ENCODE results near the gene KCNA5.

Gene KCNA5

DNA sequence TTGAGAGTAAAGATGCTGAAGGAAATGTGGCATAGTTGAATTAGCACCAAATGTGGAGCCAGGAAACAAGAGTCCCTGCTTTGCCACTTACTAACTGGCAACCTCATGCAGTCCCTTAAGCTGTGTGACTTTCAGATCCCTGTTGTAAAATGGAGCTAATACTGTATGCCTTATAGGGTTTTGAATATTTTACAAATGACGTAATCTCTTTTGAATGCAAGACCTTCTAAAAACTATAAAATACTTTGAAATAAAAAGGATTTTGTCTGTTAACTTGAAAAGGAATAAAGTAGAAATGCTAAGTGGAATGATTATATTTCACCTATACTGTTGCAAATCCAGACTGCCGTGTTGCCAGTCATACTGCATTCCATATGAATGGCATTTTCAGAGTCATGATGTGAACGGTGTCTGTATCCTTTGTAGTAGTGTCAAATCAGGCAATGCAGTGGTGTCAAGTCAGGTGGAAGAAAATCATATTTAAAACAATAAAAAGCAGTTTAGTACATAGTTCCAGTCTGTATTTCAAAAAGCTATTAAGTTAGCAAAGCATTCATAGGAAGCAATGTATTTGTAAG lies 21.3 kb downstream of the KCNA5 start:
- no peak for DNase-seq (ENCODE audit: low read depth)

DNA sequence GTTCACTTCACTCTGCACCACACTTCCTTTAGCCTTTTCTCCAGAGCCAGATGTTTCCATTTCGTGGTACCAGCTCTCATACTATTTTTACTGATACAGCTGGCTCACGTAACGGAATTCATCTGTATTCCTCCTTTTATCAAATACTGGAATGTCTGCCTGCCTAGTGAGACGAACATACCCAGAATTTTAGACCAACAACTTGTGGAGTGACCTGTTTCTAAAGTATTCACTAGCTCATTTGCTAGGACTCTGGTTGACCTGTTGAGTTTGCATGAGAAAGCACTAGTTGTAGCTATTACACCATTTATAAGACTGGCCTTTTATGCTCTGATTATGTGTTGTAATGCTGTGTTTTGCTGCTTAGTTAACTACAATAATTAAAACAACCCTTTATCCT lies 22.6 kb downstream of the KCNA5 start:
- no peak for DNase-seq (ENCODE audit: low read depth)

DNA sequence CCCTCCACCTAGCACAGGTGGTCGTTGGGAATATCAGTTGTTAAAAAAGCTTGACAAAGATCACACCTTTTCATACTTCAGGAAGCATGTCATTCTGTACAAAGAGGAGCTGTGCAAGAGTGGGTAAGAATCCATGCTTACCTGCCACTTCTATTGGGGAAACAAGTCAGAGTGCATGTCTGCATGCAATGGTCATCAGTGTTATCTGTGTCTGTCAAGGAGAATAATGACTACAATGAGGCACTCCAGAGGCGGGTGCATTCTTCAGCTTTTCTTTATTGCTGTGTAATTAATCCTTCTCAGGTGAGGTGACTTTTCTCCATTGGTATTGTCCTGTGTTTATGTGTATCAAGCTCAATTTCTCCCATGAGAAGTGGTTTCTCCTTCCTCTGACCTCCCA lies 24.4 kb downstream of the KCNA5 start:
- no peak for DNase-seq (ENCODE audit: low read depth)

DNA sequence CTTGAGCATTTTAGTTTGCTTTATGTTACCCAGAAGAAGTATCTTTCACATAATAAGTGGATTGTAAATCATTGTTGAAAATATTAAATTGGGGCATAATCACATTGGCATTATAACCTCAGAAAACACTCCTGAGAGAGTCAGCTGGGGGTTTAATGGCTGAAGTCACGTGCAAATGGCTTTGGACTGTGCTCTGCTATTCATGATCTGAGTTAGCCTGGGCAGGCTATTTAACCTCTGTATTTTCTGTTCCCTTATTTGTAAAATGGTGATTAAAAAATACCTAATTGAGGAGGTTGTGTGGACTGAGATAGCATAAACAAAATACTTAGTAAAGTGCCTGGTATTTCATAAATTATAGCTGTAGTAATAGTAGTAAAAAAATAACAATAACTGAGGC lies 24.9 kb downstream of the KCNA5 start:
- DNase-seq (ENCODE audit: low read depth): no peak

DNA sequence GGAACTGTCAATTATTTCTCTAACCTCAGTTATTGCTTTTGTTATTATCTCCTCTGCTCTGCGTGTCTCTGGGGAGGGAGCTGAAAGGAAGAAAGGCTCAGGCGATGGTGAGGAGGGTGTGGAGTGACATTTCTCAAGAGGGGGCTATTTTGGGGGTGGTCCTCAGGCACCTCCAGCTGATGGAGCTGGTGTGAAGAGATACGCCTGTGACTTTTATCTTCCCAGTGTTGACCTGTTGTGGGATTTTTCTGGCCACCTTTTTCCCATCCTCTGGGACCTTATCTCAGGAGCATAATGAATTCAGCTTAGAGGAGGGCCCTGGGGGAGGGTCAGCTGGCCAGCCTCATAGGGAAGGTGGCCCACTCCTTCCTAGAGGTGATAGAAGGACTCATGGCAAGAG lies 26.4 kb downstream of the KCNA5 start:
- DNase-seq (ENCODE audit: low read depth): no peak

DNA sequence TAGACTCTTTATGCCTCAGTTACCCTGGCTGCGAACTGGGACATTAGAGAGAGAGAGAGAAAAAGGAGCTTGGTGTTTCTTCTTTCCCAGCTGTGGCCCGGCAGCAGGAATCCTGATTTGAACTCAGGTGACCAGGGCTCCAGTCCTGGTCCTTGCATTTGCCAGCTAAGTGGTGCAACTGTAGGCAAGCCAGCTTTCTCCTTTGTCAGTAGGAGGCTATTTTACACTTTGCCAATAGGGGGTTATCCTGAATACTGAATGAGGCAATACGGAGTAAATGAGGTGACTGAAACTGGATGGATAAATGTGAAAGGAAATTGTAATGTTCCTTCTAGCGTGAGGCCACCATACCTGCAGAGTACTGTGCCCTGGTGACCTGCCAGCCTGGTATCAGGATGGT lies 27.8 kb downstream of the KCNA5 start:
- no peak for DNase-seq (ENCODE audit: low read depth)

DNA sequence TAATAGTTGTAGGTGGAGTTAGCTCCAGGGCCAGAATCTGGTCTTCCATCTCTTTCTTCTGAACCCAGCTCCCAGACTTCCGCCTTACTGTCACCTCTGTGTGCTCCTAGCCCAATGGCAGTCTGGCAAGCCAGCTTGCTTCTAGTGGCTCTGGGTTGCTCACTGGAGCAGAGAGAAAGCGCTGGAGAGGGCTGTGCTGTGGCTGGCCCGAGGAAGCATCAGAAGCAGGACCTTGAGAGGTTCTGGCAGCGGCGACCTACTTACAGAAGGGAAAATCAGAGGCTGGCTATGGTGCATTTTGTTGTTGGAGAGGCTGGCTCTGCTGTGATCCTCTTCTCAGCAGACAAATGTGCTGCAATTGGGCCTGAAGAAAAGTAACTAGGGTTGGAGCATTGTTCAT lies 28.6 kb downstream of the KCNA5 start:
- DNase-seq (ENCODE audit: low read depth): no peak

DNA sequence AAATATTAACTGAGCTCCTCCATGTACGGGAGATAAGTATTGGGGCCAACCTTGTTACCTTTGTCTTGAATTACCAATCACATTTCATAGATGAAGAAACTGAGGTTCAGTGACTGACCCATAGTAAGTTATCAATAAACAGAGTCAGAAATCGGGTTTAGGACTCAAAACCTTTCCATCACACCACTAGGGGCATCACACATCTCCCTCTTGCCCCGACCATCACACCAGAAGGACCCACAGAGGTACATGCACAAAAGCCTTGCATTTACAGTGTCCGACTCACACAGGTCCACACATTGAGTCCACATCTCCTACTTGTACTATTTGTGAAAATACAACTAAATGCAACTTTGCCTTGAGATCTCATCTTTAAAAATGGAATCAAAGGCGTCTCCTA lies 29.4 kb downstream of the KCNA5 start:
- no peak for DNase-seq (ENCODE audit: low read depth)

DNA sequence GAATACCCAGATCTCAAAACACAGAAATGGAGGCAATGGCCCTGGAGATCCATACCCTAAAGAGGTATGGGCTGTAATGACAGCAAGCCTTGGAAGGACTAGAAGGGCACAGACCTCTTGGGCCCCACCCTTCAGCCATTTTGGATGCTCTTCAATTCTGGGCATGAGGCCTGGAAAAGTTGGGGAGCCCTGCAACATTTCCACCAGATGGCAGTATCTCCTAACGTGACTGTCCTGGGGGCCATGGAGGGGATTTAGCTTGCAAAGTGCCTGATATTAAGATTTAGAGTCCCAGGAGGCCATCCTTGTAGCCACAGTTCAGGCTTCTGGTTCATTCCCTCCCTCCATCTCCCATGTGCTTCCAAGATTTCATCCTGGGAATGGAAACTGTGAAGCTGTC lies 30.2 kb downstream of the KCNA5 start:
- DNase-seq (ENCODE audit: low read depth): no peak

DNA sequence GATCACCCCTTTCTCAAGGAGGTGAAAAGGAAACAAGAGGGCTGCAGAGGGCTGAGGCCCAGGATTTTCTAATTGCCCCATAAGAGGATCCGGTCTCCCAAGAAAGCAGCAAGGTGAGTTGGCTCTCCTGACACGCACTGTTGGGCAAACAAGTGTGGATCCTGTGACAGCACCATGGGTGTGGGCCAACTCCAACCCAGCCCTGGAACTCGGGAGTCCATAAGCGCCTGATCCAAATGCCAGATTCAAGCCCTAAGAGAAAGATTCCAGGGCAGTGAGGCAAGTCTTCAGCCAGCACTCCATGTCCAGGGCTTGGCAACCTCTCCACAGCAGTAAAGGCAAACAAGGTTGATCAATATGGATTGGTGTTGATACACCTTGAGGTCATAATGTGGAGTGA lies 33.1 kb downstream of the KCNA5 start:
- DNase-seq (ENCODE audit: low read depth): no peak

DNA sequence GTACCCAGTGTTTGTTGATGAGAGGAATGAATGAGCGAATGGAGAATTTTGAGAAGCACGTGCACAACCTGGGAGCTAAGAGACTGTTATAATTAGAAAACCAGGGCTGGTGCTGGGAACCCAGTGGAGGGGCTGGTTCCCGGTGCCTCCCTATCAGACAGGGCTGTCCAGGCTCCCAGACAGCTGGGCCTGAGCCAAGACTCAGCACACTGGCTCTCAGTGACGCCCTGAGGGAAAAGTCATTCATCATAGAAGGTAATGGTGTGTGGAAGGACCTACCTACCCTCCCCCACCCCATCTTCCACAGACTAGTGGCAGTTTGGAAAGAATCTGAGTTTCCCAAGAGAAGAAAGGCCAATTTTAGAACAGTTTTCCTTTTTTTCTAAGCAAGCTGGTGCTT lies 34.7 kb downstream of the KCNA5 start:
- no peak for DNase-seq (ENCODE audit: low read depth)

DNA sequence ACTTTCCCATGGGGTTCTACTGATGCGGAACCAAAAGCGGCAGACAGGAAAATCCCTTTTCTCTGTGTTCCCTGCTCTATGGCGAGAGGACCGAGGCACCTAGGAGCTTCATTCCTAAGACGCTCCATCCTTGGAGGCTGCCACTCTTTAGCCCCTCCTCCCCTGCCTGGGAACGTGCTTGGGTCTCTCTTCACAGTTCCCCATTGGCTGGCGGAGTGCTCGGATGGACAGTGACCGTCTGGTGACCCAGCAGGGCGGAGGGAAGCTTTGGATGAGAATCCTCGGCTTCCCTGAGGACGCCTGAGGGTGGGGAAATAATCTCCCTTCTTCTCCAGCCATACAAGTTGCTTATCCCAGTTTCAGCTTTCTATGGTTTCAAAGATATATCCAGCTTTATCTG lies 37.3 kb downstream of the KCNA5 start:
- DNase-seq (ENCODE audit: low read depth): no peak

DNA sequence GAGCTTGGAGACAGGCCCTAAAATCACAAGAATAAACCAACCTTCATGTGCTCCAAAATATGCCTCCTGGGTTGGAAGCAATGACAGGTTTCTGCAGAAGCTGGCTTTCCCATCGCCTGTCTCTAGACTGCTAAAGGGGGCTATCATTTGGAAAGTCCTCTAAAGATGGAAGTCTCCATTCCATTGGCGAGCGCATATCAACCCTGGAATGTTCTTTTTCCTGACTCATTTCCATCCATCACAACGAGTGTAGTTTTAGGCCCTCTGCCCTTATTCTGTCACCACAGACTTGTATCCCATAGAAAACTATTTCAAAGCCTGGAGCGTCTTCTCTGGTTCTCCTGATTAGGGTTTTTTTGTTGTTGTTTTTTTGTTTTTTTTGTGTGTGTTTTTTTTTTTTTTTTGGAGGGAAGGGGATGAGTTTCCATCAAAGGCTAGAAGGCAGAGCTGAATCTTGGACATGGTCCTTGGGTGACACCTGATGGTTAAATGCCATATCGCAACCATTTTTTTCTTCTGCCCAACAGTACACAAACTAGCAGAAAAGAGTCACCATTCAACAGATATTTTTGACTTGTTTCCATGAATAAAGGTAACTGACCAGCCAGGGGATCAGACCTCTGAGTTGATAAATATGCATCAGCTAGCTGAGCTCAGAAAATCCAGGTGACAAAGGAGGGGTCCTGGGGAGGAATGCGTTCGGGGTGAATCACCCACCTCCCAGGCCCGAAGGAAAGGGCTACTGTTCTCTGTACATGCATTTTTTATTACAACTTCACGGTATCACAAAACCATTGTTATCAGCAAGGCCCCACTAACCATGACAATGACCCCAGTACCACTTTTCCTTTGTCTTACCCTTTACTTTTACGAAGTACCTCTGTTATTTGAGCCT lies 40.5 kb downstream of the KCNA5 start:
- DNase-seq (ENCODE audit: low read depth): peak; percentile 33

DNA sequence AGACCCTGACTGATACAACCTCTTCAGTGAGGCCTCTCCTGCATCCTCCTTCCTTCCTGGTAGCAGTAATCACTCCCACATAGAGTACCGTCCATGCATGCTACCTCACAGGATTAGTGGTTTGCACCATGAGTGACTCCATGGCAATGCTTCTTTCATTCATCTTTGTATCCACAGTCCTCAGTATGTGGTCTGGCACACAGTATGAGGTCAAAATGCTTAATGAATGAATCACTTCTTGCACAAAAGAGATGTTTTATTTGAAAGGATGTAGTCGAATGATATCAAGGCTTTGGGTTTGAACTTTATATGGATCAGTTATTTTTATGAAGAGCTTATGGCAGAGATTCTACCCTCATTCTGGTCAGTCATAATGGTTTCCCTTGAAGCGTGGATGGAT lies 42.2 kb downstream of the KCNA5 start:
- DNase-seq (ENCODE audit: low read depth): peak; percentile 76

DNA sequence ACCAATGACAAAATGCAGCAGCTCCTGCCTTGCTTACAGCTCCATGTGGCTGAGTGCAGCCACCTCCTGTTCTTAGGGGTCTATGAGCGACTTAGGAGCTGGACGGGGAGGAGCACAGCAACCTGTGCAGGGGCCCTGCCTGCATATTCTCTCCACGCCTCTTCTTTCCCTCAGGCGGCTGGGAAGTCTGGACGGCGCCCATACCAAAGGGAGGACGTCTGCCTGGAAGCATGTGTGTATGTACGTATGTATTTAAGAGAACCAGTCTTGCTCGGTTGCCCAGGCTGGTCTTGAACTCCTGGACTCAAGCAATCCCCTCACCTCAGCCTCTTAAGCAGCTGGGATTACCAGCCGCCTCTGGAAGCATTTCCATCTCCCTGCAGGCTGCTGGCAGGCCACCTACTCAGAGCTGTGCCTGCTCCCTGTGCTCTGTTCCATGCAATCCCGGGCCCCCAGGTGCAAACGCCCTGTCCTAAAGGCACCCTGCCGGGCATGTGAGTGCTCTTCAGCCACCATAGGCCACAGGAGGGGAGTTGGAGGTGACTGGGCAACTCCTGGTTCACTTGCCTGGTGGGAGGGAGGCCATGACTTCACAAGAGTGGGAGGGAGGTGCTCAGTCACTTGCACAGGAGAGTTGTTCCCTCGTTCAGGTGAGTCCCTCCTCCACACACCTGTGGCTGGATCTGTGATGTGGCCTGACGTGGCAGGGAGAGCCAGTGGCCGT lies 44.3 kb downstream of the KCNA5 start:
- DNase-seq (ENCODE audit: low read depth): no peak

DNA sequence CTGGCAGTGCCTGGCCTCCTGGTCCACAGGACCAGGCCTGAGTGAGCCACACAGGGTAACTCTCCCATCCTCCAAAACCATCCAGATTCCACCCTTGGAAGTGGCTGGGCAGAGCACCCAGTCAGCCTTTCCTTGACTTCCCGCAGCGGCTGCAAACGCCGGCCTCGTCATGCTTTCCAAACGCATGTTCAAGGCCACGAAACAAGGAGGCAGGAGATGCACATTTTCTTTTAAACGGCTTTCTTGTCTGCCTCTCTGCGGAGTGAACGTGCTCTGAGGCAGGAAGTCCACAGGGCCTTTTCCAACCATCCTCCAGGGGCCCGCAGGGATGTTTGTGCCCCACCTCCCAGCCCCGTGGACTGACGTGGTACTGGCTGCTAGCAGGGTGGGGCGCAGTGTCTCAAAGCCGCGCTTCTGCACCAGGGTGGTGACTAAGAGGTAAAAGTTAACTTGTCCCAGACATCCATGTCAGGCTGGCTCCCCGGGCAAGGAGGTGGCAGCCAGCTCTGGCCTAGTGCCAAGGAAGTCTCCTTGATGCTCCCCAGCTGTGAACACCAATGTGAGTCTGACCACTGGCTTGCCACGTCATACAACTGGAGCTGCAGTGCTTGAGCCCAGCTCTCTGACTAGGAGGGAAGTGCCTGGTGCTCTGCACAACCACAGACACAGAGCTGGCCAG lies 45.0 kb downstream of the KCNA5 start:
- peak; percentile 8 for DNase-seq (ENCODE audit: low read depth)

DNA sequence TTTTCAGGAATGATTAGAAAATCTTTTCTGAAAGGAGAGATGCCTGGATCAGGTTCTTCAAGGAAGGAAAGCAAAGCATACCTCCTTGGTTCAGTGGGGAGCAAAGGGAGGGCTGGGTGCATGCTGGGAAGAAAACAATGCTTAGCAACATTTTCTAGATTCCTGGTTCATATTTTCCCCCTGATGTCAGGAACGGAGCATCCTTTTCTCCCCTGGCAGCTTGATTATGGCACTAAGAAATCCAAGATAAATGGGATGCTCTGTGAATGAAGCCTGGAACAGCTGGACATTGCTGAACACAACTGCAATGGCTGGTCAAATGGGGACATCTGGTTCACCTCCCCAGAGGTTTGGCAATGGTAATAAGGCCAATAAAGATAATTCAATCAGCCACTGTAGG lies 50.9 kb downstream of the KCNA5 start:
- DNase-seq (ENCODE audit: low read depth): no peak

DNA sequence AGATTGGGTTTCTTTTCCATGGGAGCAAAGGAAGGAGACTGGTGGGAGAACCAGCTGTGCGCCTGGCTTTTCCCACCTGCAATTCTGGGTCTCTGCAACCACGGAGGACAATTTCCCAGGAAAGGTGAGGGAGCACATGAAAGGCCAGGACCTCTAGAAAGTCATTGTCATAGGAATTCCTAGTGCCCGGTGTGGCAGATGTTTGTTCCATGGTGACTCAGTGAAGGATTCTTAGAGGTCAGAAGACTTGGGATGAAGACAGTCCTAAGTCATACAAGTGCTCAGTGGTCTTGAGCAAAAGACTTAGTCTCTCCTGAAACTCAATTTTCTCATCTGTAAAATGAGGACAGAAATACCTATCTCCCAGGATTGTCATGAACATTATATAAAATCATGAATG lies 51.3 kb downstream of the KCNA5 start:
- no peak for DNase-seq (ENCODE audit: low read depth)

All from amniotic epithelial cell (primary cell).